T-helper 1 cell treated with Interleukin-12 subunit alpha and Interleukin-12 subunit beta and Interleukin-4 antibody, amounts not matched to agents 30 ng/mL and 1 ng/mL, for 36 hours (primary cell): ENCODE measurements around the gene AEBP1. TPM values are rescaled to one million over a fixed set of nuclear protein-coding genes. Genes with fewer than 3 reads are reported as not detected.

Experiments
- intact Hi-C: fragments of 100-400 bp; cut with micrococcal nuclease; formaldehyde crosslinking; loops from one replicate; pipeline ENCODE4 v1.15.1; 2024
- total RNA-seq: library from RNA; stranded (reverse); gene quantifications from 2 replicates; pipeline ENCODE4 v1.2.3, GENCODE V29; 2022

AEBP1 gene
- 6.1 and 9.0 TPM in 2 replicates for total RNA-seq

- intact Hi-C loops: loop anchor here (1.0 kb wide), 1 partner anchor 19 kb away; the partner anchor contains the start of gene POLD2
These were observed at the start of gene AEBP1 for GRCh38 chr7:44103923-44104859. Gene AEBP1 (plus strand): TSS chr7:44104345. CDS start chr7:44104666, 321 bp downstream.

- intact Hi-C loops: no loop called here
These were observed 47.5 kb upstream of the AEBP1 start for GRCh38 chr7:44056681-44057080.

GRCh38 chr7:44057181-44057848, 46.8 kb upstream of the AEBP1 start:
- intact Hi-C loops: no loop called here

GRCh38 chr7:44057849-44058758, 46.0 kb upstream of the AEBP1 start:
- intact Hi-C loops: no loop called here

- intact Hi-C loops: no loop called here
These were observed 45.4 kb upstream of the AEBP1 start for GRCh38 chr7:44058759-44059218.

GRCh38 chr7:44059219-44060090, 44.7 kb upstream of the AEBP1 start:
- intact Hi-C loops: no loop called here

GRCh38 chr7:44060091-44060947, 43.8 kb upstream of the AEBP1 start:
- intact Hi-C loops: no loop called here

- intact Hi-C loops: no loop called here
These were observed 43.0 kb upstream of the AEBP1 start for GRCh38 chr7:44060948-44061644.

GRCh38 chr7:44061645-44062179, 42.4 kb upstream of the AEBP1 start:
- intact Hi-C loops: no loop called here

GRCh38 chr7:44062180-44062902, 41.8 kb upstream of the AEBP1 start:
- intact Hi-C loops: no loop called here

GRCh38 chr7:44062903-44063295, 41.2 kb upstream of the AEBP1 start:
- intact Hi-C loops: no loop called here

- intact Hi-C loops: no loop called here
These were observed 40.6 kb upstream of the AEBP1 start for GRCh38 chr7:44063547-44063893.

GRCh38 chr7:44063894-44064651, 40.1 kb upstream of the AEBP1 start:
- intact Hi-C loops: no loop called here

- intact Hi-C loops: loop anchor here (5.0 kb wide), 2 partner anchors 57 to 892 kb away; partner anchors contain the start of gene POLD2
These were observed 39.2 kb upstream of the AEBP1 start for GRCh38 chr7:44064791-44065430.

- intact Hi-C loops: loop anchor here (5.0 kb wide), 2 partner anchors 57 to 892 kb away; partner anchors contain the start of gene POLD2
These were observed 38.6 kb upstream of the AEBP1 start, which contains the start of gene PGAM2 for GRCh38 chr7:44065431-44066110. Gene PGAM2 (minus strand): TSS chr7:44065567. CDS start chr7:44065529, 38 bp downstream.

- intact Hi-C loops: loop anchor here (5.0 kb wide), 2 partner anchors 56 to 891 kb away; partner anchors contain the start of gene POLD2
These were observed 38.1 kb upstream of the AEBP1 start for GRCh38 chr7:44066111-44066460.
